Adrenal gland (tissue), 19 donors: ENCODE data around the gene CTRB1. TPM values are rescaled to one million over a fixed set of nuclear protein-coding genes. Genes with fewer than 3 reads are reported as not detected.

ENCODE experiments used
- DNase-seq, 7 donors: peaks; one replicate each; pipeline ENCODE4 v3.0.0-alpha.2; 2019 to 2020
- H3K27ac ChIP-seq, 5 donors: fragments of 200-600 bp; sonication (generic) in 4 of 5; 1 replicate in 3 of 5; 2 replicates in 2 of 5; pipeline versions ENCODE4 v1.5.1 to v1.8.0; 2016 to 2020; ENCODE audit warnings: mild to moderate bottlenecking in 1 of 5
- H3K27me3 ChIP-seq: fragments of 200-600 bp; 2 replicates; pipeline ENCODE4 v1.8.0; 2021
- H3K36me3 ChIP-seq, 2 donors: fragments of 200-600 bp; replicated peaks in 1 of 2; 1 replicate in 1 of 2; 2 replicates in 1 of 2; pipeline versions ENCODE4 v1.5.1 to v1.8.0; 2018 to 2022
- H3K4me1 ChIP-seq, 2 donors: fragments of 200-600 bp; replicated peaks in 1 of 2; 1 replicate in 1 of 2; 2 replicates in 1 of 2; pipeline versions ENCODE4 v1.5.1 to v1.8.0; 2018 to 2021
- H3K4me3 ChIP-seq, 4 donors: fragments of 200-600 bp; sonication (generic) in 3 of 4; one replicate each; pipeline ENCODE4 v1.5.1; 2016 to 2018
- H3K9me3 ChIP-seq, 3 donors: fragments of 200-600 bp; sonication (generic) in 1 of 3; replicated peaks in 1 of 3; 1 replicate in 2 of 3; 2 replicates in 1 of 3; pipeline versions ENCODE4 v1.5.1 to v1.8.0; 2016 to 2021
- CTCF ChIP-seq, 6 experiments: fragments of 450-650 bp in 4 of 6; fragments of 200-600 bp in 2 of 6; sonication (generic) in 1 of 6; IDR thresholded peaks; 1 replicate in 5 of 6; 2 replicates in 1 of 6; pipeline versions ENCODE4 v1.5.1 to v1.8.0; 2016 to 2021; ENCODE audit warnings: antibody characterized with exemption in 6 of 6, mild to moderate bottlenecking in 2 of 6, moderate library complexity in 1 of 6
- POLR2A ChIP-seq, 2 donors: fragments of 450-650 bp; IDR thresholded peaks; one replicate each; pipeline ENCODE4 v1.6.1; 2017; ENCODE audit warnings: antibody characterized with exemption in 2 of 2, mild to moderate bottlenecking in 2 of 2, moderate library complexity in 1 of 2
- WGBS, 4 donors: extraction: QIAGEN DNeasy Blood & Tissue Kit in 2 of 4; methylation state at CpG; one replicate each; pipeline versions ENCODE4 v1.1.5 to v1.1.7; 2013 to 2017; 5-methylcytosine and 5-hydroxymethylcytosine counted together
- intact Hi-C, 2 donors: fragments of 100-400 bp; cut with DNase I; formaldehyde crosslinking; loops; one replicate each; pipeline versions ENCODE4 v1.14.1 to v1.15.0; 2022 to 2023
- long read RNA-seq, 10 donors: library from polyadenylated mRNA in 3 of 10; unstranded in 2 of 10; stranded (forward) in 1 of 10; transcript quantifications; one replicate each; pipeline ENCODE4 v2.0.0 and lab custom pipeline, GENCODE V29; 2021 to 2026
- polyA plus RNA-seq, 3 donors: library from polyadenylated mRNA; stranded (reverse); fragments of 200-250 nt in 2 of 3; fragments of 350-450 nt in 1 of 3; fragmentation: Illumina TruSeq in 1 of 3; extraction: RNeasy Lipid Tissue Mini Kit (QIAGEN cat#74804) in 1 of 3; gene quantifications; one replicate each; pipeline ENCODE4 v1.2.3, GENCODE V29; 2013 to 2014
- total RNA-seq, 9 donors: library from RNA; depleted of rRNA in 4 of 9; stranded (reverse); fragments of >200 nt in 4 of 9; fragments of 120-200 nt in 1 of 9; fragmentation: NEBNext Ultra II Directional in 1 of 9; extraction: Animal tissue kit (Norgen Biotek cat#: 25700) in 1 of 9; gene quantifications; one replicate each; pipeline versions ENCODE4 v1.1.0 to v1.2.4, GENCODE V29; 2013 to 2023
- donor health status: healthy with polysubstance abuse.
- donor health status: Bipolar disorder and iron deficiency.
- donor health status: DM: yes; HTN: yes; CAD: no.
- donor health status: DM: no; HTN: no; CAD: no.
- donor health status: DM: no; HTN: no; CAD: no.
- donor health status: DM: yes; HTN: yes; CAD: no.

The CTRB1 gene
- total RNA-seq (1 to 10 TPM in 6 of 9 donors, under 1 TPM in 1, not detected in 2; 0.67 to 9.9 (median 1.7) TPM), polyA plus RNA-seq (1 to 10 TPM in 2 of 3 donors, not detected in 1; 2.0 to 4.2 TPM)
- long read RNA-seq, donor 1, transcript CTRB1-201 (7 exons, 858 nt): major isoform, 9 of 9 reads
- long read RNA-seq, donor 1, partial matches to known transcripts: 0 of 9 reads
- long read RNA-seq, donor 1, other reads (novel, unspliced or antisense): 0 of 9 reads
- long read RNA-seq, donor 2, transcript CTRB1-201 (7 exons, 858 nt): major isoform, 7 of 7 reads
- long read RNA-seq, donor 2, partial matches to known transcripts: 0 of 7 reads
- long read RNA-seq, donor 2, other reads (novel, unspliced or antisense): 0 of 7 reads
- long read RNA-seq, donor 3, partial matches to known transcripts: 0 of 2 reads
- long read RNA-seq, donor 3, other reads (novel, unspliced or antisense): 0 of 2 reads
- long read RNA-seq, donor 4, partial matches to known transcripts: 1 of 3 reads
- long read RNA-seq, donor 4, other reads (novel, unspliced or antisense): 0 of 3 reads
- long read RNA-seq, donor 5, partial matches to known transcripts: 0 of 4 reads
- long read RNA-seq, donor 5, other reads (novel, unspliced or antisense): 0 of 4 reads
- long read RNA-seq, donor 6: 0 reads
- long read RNA-seq, donor 7, partial matches to known transcripts: 0 of 2 reads
- long read RNA-seq, donor 7, other reads (novel, unspliced or antisense): 0 of 2 reads
- long read RNA-seq, donor 8, transcript CTRB1-201 (7 exons, 858 nt): major isoform, 8 of 8 reads
- long read RNA-seq, donor 8, partial matches to known transcripts: 0 of 8 reads
- long read RNA-seq, donor 8, other reads (novel, unspliced or antisense): 0 of 8 reads
- long read RNA-seq, donor 9, partial matches to known transcripts: 0 of 2 reads
- long read RNA-seq, donor 9, other reads (novel, unspliced or antisense): 0 of 2 reads
- long read RNA-seq, donor 10, partial matches to known transcripts: 0 of 2 reads
- long read RNA-seq, donor 10, other reads (novel, unspliced or antisense): 0 of 2 reads

- WGBS, 4 donors: 64 to 84% (median 70%) methylated on average over 8 to 19 of the region's 19 CpGs
- no peak within 1 kb of the TSS for H3K4me3 ChIP-seq
Measured at GRCh38 chr16:75218256-75219076, at the start of gene CTRB1. Gene CTRB1, plus strand, starts transcription at chr16:75218988. Its CDS starts 20 bp downstream, at chr16:75219008.

DNA sequence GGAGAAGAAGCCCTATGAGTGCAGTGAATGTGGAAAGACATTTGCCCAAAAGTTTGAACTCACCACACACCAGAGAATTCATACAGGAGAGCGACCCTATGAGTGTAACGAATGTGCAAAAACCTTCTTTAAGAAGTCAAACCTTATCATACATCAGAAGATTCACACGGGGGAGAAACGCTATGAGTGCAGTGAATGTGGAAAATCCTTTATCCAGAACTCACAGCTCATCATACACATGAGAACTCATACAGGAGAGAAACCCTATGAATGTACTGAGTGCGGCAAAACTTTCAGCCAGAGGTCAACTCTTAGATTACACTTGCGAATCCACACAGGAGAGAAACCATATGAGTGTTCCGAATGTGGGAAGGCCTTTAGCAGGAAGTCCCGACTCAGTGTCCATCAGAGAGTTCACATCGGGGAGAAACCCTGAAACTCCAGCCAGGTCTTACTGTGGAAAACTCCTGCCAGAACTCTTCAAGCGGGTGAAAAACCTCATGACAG, 48.8 kb upstream of the CTRB1 start:
- no peak overlapping the region for H3K27ac ChIP-seq
- no peaks in the 10 kb centered on the region for H3K27me3 ChIP-seq
- no peak overlapping the region for H3K4me3 ChIP-seq
- no peaks in the 10 kb centered on the region for H3K4me1 ChIP-seq
- peaks cover 0 to 32% of the 10 kb centered on the region in 2 donors for H3K36me3 ChIP-seq
- no peak for TF ChIP-seq POLR2A (IDR thresholded peaks at IDR 0.05)
- TF ChIP-seq CTCF (IDR thresholded peaks at IDR 0.05): no peak
- DNase-seq: no peak
- H3K9me3 ChIP-seq: peaks cover 0 to 26% (median 19%) of the 10 kb centered on the region in 3 donors
- WGBS, 4 donors: 93 to 98% (median 96%) methylated on average over 9 to 10 of the region's 10 CpGs
- intact Hi-C loops: no loop called here

More at GRCh38 chr16:75218256-75219076, at the start of gene CTRB1:
- H3K27me3 ChIP-seq: no peaks in the 10 kb centered on the region
- no peak for TF ChIP-seq CTCF (IDR thresholded peaks at IDR 0.05)
- no peak for TF ChIP-seq POLR2A (IDR thresholded peaks at IDR 0.05)
- intact Hi-C loops: no loop called here
- peaks cover 8 to 14% of the 10 kb centered on the region in 2 donors for H3K4me1 ChIP-seq
- no peaks in the 10 kb centered on the region for H3K36me3 ChIP-seq
- H3K9me3 ChIP-seq: no peaks in the 10 kb centered on the region
- H3K27ac ChIP-seq: peak within 1 kb of the TSS in 3 of 5 donors; percentile 45 to 78 (median 73)
- peak in 6 of 7 donors; percentile 40 to 62 (median 54) for DNase-seq

- intact Hi-C loops: no loop called here
- no peak overlapping the region for H3K4me3 ChIP-seq
- DNase-seq: no peak
- peaks cover 0 to 33% (median 19%) of the 10 kb centered on the region in 3 donors for H3K9me3 ChIP-seq
- H3K27me3 ChIP-seq: no peaks in the 10 kb centered on the region
- peaks cover 0 to 21% of the 10 kb centered on the region in 2 donors for H3K36me3 ChIP-seq
- WGBS, 4 donors: 97 to 100% (median 99%) methylated on average over 4 of the region's 4 CpGs
- TF ChIP-seq CTCF (IDR thresholded peaks at IDR 0.05): no peak
- TF ChIP-seq POLR2A (IDR thresholded peaks at IDR 0.05): no peak
- no peaks in the 10 kb centered on the region for H3K4me1 ChIP-seq
- H3K27ac ChIP-seq: no peak overlapping the region
Measured at GRCh38 chr16:75172578-75172977, 46.2 kb upstream of the CTRB1 start.
